ENCODE measurements around the gene IL18R1.

IL18R1 gene

GRCh38 chr2:102355526-102356380, at the start of gene IL18R1:
Gene IL18R1, plus strand, starts transcription at chr2:102355796. Its CDS starts 6,865 bp downstream, at chr2:102362661.
- DNase-seq (ENCODE audit: low read depth): peak; percentile 80
- peak; percentile 25 for TF ChIP-seq CTCF (IDR thresholded peaks at IDR 0.05; ENCODE audit: low read length, missing control alignments)
- H3K4me3 ChIP-seq (replicated peaks; ENCODE audit: low read depth, low read length): peak within 1 kb of the TSS; percentile 86

GRCh38 chr2:102306125-102306524, 49.5 kb upstream of the IL18R1 start:
- no peak for DNase-seq (ENCODE audit: low read depth)
- no peak for TF ChIP-seq CTCF (IDR thresholded peaks at IDR 0.05; ENCODE audit: low read length, missing control alignments)
- no peak overlapping the region for H3K4me3 ChIP-seq (replicated peaks; ENCODE audit: low read depth, low read length)

- no peak within 1 kb of the TSS for H3K4me3 ChIP-seq (replicated peaks; ENCODE audit: low read depth, low read length)
- no peak for TF ChIP-seq CTCF (IDR thresholded peaks at IDR 0.05; ENCODE audit: low read length, missing control alignments)
- DNase-seq (ENCODE audit: low read depth): no peak
Observed at GRCh38 chr2:102310964-102311640, 44.5 kb upstream of the IL18R1 start, which contains the start of gene IL1RL1. Gene IL1RL1, plus strand, starts transcription at chr2:102311563. Its CDS starts 26,702 bp downstream, at chr2:102338265.

- DNase-seq (ENCODE audit: low read depth): peak; percentile 80
Observed at GRCh38 chr2:102313025-102313424, 42.6 kb upstream of the IL18R1 start.

GRCh38 chr2:102313471-102313870, 42.1 kb upstream of the IL18R1 start:
- H3K4me3 ChIP-seq (replicated peaks; ENCODE audit: low read depth, low read length): no peak overlapping the region
- no peak for TF ChIP-seq CTCF (IDR thresholded peaks at IDR 0.05; ENCODE audit: low read length, missing control alignments)
- DNase-seq (ENCODE audit: low read depth): no peak

More at GRCh38 chr2:102313025-102313424, 42.6 kb upstream of the IL18R1 start:
- no peak for TF ChIP-seq CTCF (IDR thresholded peaks at IDR 0.05; ENCODE audit: low read length, missing control alignments)
- no peak overlapping the region for H3K4me3 ChIP-seq (replicated peaks; ENCODE audit: low read depth, low read length)

- no peak for DNase-seq (ENCODE audit: low read depth)
- H3K4me3 ChIP-seq (replicated peaks; ENCODE audit: low read depth, low read length): no peak overlapping the region
- no peak for TF ChIP-seq CTCF (IDR thresholded peaks at IDR 0.05; ENCODE audit: low read length, missing control alignments)
Observed at GRCh38 chr2:102313950-102314349, 41.6 kb upstream of the IL18R1 start.

Measured in fibroblast of pulmonary artery (primary cell).